Stimulated activated CD4-positive, alpha-beta T cell treated with anti-CD3 and anti-CD28 coated beads, TNF-alpha, amount 100 ng/mL, for 1 hour (primary cell): ENCODE measurements around the gene TNFRSF25.

Source experiments
- DNase-seq, 3 donors: peaks; one replicate each; pipeline ENCODE4 v3.0.0-alpha.2; 2020; ENCODE audit warnings: low read depth in 3 of 3, low spot score in 1 of 3

The TNFRSF25 gene

DNA sequence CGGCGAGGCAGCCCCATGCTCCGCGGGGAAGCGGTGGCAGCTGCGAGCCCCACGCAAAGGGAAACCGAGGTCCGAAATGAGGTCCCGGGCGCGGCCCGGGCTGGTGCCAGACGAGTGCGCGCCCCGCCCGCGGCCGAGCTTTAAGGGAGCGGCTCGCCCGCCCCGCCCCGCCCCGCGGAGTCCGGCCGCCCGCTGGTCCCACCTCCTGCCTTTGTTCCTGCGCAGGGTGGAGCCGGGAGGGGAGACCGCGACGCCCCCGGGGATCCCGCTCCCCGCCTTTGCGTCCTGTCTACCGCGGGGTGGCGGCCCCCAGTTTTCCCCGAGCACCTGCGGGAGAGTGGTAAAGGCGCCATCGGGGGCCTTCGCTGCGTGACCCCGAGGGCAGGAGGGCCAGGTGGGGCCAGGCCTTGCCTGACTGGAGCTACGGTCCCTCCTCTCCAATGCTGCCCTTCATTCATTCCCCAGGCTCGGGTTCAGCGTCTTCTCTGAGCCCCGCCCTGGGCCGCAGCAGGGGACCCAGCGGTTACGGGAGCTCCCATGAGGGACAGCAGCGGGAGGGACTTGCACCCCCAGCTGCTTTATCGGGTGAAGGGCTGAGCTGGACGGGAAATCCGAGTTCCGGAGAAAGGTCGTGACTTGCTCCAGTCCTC, 46.0 kb downstream of the TNFRSF25 start, which contains the start of gene HES2:
Gene HES2 (minus strand): TSS at position 116 of the 650 bp plus-strand sequence. CDS start 99 bp downstream, at position 17.
- no peak for DNase-seq

GRCh38 chr1:6419397-6419803, 46.6 kb downstream of the TNFRSF25 start:
- DNase-seq = no peak

- DNase-seq = no peak
Observed at GRCh38 chr1:6418668-6419396, 47.1 kb downstream of the TNFRSF25 start.

- DNase-seq = no peak
Observed at GRCh38 chr1:6417961-6418667, 47.9 kb downstream of the TNFRSF25 start.

DNA sequence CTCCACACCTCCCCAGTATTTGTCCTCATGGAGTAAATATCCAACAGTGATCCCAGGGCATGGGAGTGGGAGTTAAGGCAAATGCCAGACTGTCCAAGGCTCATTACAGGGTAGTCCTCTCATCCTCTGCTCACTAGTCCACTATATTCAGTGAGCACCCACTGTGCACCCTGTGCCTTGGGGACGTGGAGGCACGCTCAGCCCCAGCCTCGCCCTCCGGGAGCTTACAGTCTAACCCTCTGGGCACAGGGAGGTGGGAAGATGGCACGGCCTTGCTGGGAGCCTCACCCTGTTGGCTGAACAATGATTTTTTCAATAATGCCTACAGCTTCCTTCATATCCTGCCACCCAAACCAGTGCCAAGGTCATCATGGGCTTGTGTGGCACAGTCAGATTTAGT, 49.1 kb downstream of the TNFRSF25 start:
- no peak for DNase-seq

GRCh38 chr1:6416295-6416656, 49.7 kb downstream of the TNFRSF25 start:
- DNase-seq = no peak

DNA sequence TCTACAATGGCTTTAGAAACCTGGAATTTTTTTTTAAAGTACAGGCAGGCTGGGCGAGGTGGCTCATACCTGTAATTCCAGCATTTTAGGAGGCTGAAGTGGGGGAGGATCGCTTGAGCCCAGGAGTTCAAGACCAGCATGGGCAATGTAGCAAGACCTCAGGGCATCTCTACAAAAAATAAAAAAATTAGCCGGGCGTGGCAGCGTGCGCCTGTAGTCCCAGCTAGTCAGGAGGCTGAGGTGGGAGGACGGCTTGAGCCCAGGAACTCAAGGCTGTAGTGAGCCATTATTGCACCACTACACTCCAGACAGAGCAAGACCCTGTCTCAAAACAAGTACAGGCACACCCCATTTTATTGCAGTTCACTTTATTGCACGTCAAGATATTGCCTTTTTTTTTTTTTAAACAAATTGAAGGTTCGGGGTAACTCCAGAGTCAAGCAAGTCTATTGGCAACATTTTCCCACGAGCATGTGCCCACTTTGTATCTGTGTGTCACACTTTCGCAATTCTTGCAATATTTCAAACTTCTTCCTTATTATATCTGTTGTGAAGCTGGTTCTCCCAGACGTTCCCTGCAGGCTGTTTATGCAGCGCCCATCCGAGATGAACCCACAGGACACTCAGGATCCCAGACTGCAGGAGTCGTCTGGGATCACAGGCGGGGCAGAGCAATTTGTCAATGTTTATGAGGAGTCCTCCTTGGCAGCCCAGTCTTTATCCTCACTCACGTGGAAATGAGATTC, 50.9 kb downstream of the TNFRSF25 start:
- no peak for DNase-seq

DNA sequence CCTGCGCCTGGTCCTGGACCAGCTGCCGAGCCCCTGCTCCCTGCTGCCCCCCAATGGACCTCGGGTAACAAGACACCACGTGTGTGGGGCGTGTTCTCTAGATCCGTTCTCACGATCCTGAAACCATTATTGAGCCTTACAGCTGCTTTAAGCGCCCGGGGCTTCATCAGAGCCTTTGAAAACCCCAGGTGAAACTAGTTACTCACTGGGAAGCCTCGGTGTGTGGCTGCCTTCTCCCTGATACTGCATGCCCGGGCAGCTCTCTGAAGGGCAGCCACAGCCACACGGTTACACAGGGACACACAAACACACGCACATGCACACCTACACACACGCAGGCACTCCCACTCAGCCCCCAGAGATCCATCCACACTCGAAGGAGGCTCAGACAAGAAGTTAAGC, 51.5 kb downstream of the TNFRSF25 start:
- DNase-seq = peak in 1 of 3 donors; percentile 34

DNA sequence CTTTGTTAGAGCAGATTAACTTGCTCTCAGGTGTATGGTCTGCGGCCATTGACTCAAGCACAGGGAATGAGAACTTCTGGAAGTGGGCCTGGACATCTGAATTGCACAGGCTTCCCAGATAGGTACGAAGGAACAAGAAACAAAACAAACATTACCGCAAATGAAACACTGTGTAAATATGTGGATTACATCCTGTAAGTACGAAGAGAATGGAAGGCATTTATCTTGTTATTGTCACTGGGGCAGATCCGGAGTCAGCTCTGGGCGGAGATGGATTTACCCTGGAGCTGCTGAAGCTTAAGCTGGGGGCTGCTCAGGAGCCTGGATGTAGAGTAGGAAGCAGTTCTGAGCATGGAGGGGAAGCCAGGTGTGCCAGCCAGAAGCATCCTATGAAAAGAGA, 53.1 kb downstream of the TNFRSF25 start:
- no peak for DNase-seq
